A549 (cell line): ENCODE data around the gene MSH2. TPM values are rescaled to one million over a fixed set of nuclear protein-coding genes. Genes with fewer than 3 reads are reported as not detected.

Experiments used
- ATAC-seq, 2 experiments: fragments of 200-7000 bp in 1 of 2; fragments of >200 bp in 1 of 2; cut with Nextera tagmentation in 1 of 2; cut with Tn5 transposase in 1 of 2; 3 replicates each; pipeline versions ENCODE4 v1.8.0 to v1.9.1; 2018 to 2020; ENCODE audit warnings: mild to moderate bottlenecking in 1 of 2, moderate library complexity in 1 of 2
- CTCF ChIA-PET: fragments of 300-600 bp; sonication (Branson Sonifier 250); formaldehyde crosslinking; extraction: SDS; loops from one replicate; lab custom pipeline; 2021; ENCODE audit warnings: antibody characterized with exemption, inconsistent platforms; lab: Yijun Ruan, JAX
- POLR2A ChIA-PET: fragments of 350-600 bp; formaldehyde crosslinking; extraction: SDS; loops from one replicate; lab custom pipeline; 2021; ENCODE audit warnings: antibody characterized with exemption, inconsistent platforms; lab: Yijun Ruan, JAX
- DNase-seq, 2 experiments: peaks; one replicate each; pipeline versions ENCODE4 v3.0.0 to v3.0.0-alpha.2; 2011 to 2016; ENCODE audit warnings: low read depth in 1 of 2, low spot score in 1 of 2
- FAIRE-seq: peaks from 2 replicates; lab custom pipeline; 2011; peaks lifted over from hg19 to GRCh38; lab: Jason Lieb, UNC
- H3K27ac ChIP-seq, 2 experiments: fragments of >200 bp; sonication (Bioruptor Twin); formaldehyde crosslinking; 3 replicates each; pipeline ENCODE4 v1.5.1; 2016 to 2017
- H3K4me1 ChIP-seq: fragments of >200 bp; sonication (Bioruptor Twin); formaldehyde crosslinking; 3 replicates; pipeline ENCODE4 v1.6.1; 2016
- H3K4me2 ChIP-seq: fragments of >200 bp; sonication (Bioruptor Twin); formaldehyde crosslinking; 3 replicates; pipeline ENCODE4 v1.6.1; 2016
- H3K4me3 ChIP-seq: fragments of >200 bp; sonication (Bioruptor Twin); formaldehyde crosslinking; 3 replicates; pipeline ENCODE4 v1.5.1; 2016
- H3K9me3 ChIP-seq: fragments of >200 bp; sonication (Bioruptor Twin); formaldehyde crosslinking; 3 replicates; pipeline ENCODE4 v1.6.1; 2016
- E2F6 ChIP-seq: IDR thresholded peaks from 2 replicates; pipeline ENCODE4 v1.6.1; 2012; ENCODE audit warnings: low read depth, borderline replicate concordance
- EHF ChIP-seq: fragments of 250-450 bp; sonication (Bioruptor Pico); IDR thresholded peaks from 2 replicates; pipeline ENCODE4 v1.5.0; 2020; ENCODE audit warnings: mild to moderate bottlenecking
- FOSL2 ChIP-seq, 2 experiments: fragments of 450-650 bp in 1 of 2; fragments of >200 bp in 1 of 2; sonication (Bioruptor Twin) in 1 of 2; formaldehyde crosslinking; IDR thresholded peaks; 2 replicates each; pipeline versions ENCODE4 v1.5.0 to v1.6.1; 2016 to 2020; ENCODE audit warnings: mild to moderate bottlenecking in 1 of 2, moderate library complexity in 1 of 2
- GATA3 ChIP-seq: IDR thresholded peaks from 2 replicates; pipeline ENCODE4 v1.6.1; 2012; ENCODE audit warnings: borderline replicate concordance
- HEYL ChIP-seq: fragments of 250-450 bp; sonication (Bioruptor Pico); IDR thresholded peaks from 2 replicates; pipeline ENCODE4 v1.8.0; 2021; ENCODE audit warnings: mild to moderate bottlenecking, moderate library complexity
- HMGXB4 ChIP-seq: fragments of 250-450 bp; sonication (Bioruptor Pico); IDR thresholded peaks from 2 replicates; pipeline ENCODE4 v1.5.0; 2021; ENCODE audit warnings: mild to moderate bottlenecking, moderate library complexity, borderline replicate concordance
- HOXA7 ChIP-seq: fragments of 250-450 bp; sonication (Bioruptor Pico); IDR thresholded peaks from 2 replicates; pipeline ENCODE4 v1.5.0; 2020; ENCODE audit warnings: mild to moderate bottlenecking, moderate library complexity
- HOXB13 ChIP-seq: fragments of 250-450 bp; sonication (Bioruptor Pico); IDR thresholded peaks from 2 replicates; pipeline ENCODE4 v1.5.0; 2020; ENCODE audit warnings: low read depth, mild to moderate bottlenecking, moderate library complexity
- HOXB5 ChIP-seq: fragments of 250-450 bp; sonication (Bioruptor Pico); IDR thresholded peaks from 2 replicates; pipeline ENCODE4 v1.5.0; 2020; ENCODE audit warnings: mild to moderate bottlenecking, moderate library complexity
- KDM5A ChIP-seq: fragments of 200-600 bp; sonication (generic); IDR thresholded peaks from 2 replicates; pipeline ENCODE4 v1.6.1; 2016; ENCODE audit warnings: antibody characterized with exemption, mild to moderate bottlenecking
- MAFK ChIP-seq: fragments of 450-650 bp; IDR thresholded peaks from 2 replicates; pipeline ENCODE4 v1.6.1; 2014; ENCODE audit not compliant: partially characterized antibody
- MYC ChIP-seq: IDR thresholded peaks from 2 replicates; pipeline ENCODE4 v1.6.1; 2012; ENCODE audit warnings: mild to moderate bottlenecking, inconsistent platforms, low read length, improper control_type of control experiment, borderline replicate concordance
- NPAS2 ChIP-seq: fragments of 250-450 bp; sonication (Bioruptor Pico); IDR thresholded peaks from 2 replicates; pipeline ENCODE4 v1.8.0; 2022; ENCODE audit warnings: mild to moderate bottlenecking, moderate library complexity, borderline replicate concordance
- PHF8 ChIP-seq: fragments of 200-600 bp; sonication (generic); IDR thresholded peaks from 2 replicates; pipeline ENCODE4 v1.6.1; 2016; ENCODE audit warnings: low read depth, mild to moderate bottlenecking, antibody characterized with exemption, moderate library complexity, borderline replicate concordance
- SMC3 ChIP-seq: fragments of >200 bp; sonication (Bioruptor Twin); formaldehyde crosslinking; IDR thresholded peaks from 3 replicates; pipeline ENCODE4 v1.6.1; 2018; ENCODE audit warnings: inconsistent platforms
- SREBF2 ChIP-seq: fragments of 450-650 bp; IDR thresholded peaks from 2 replicates; pipeline ENCODE4 v1.6.1; 2014; ENCODE audit warnings: mild to moderate bottlenecking, moderate library complexity
- USF2 ChIP-seq: fragments of 450-650 bp; IDR thresholded peaks from 2 replicates; pipeline ENCODE4 v1.6.1; 2014; ENCODE audit warnings: antibody characterized with exemption
- WGBS: methylation state at CpG from one replicate; pipeline ENCODE4 v1.1.6; 2017; ENCODE audit errors: missing lambda C conversion rate; 5-methylcytosine and 5-hydroxymethylcytosine counted together
- polyA plus RNA-seq, 4 experiments: library from polyadenylated mRNA; depleted of rRNA in 3 of 4; stranded (reverse); fragments of >200 nt; fragmentation: RNase III in 1 of 4; extraction: RNeasy Plus Mini Kit Qiagen cat#74134 plus additional on column Dnase treatment in 1 of 4; gene quantifications; 2 replicates in 3 of 4; 3 replicates in 1 of 4; pipeline ENCODE4 v1.2.3, GENCODE V29; 2011 to 2017
- TF ChIP-seq, protein P1 (sequence below): fragments of 150-350 bp; IDR thresholded peaks from 2 replicates; pipeline ENCODE4 v1.6.1; 2014; ENCODE audit warnings: low read depth, mild to moderate bottlenecking, low read length
- TF ChIP-seq, protein P2 (sequence below): fragments of >200 bp; sonication (Bioruptor Twin); formaldehyde crosslinking; IDR thresholded peaks from 3 replicates; pipeline ENCODE4 v1.5.1; 2016
- TF ChIP-seq, protein P3 (sequence below): fragments of 250-450 bp; sonication (Bioruptor Pico); IDR thresholded peaks from 2 replicates; pipeline ENCODE4 v1.5.0; 2020; ENCODE audit warnings: low read depth, mild to moderate bottlenecking, moderate library complexity

The MSH2 gene
- polyA plus RNA-seq, 2 of the 4 experiments (the other 2 are of a cell fraction) = 52.8 to 59.0 TPM

DNA sequence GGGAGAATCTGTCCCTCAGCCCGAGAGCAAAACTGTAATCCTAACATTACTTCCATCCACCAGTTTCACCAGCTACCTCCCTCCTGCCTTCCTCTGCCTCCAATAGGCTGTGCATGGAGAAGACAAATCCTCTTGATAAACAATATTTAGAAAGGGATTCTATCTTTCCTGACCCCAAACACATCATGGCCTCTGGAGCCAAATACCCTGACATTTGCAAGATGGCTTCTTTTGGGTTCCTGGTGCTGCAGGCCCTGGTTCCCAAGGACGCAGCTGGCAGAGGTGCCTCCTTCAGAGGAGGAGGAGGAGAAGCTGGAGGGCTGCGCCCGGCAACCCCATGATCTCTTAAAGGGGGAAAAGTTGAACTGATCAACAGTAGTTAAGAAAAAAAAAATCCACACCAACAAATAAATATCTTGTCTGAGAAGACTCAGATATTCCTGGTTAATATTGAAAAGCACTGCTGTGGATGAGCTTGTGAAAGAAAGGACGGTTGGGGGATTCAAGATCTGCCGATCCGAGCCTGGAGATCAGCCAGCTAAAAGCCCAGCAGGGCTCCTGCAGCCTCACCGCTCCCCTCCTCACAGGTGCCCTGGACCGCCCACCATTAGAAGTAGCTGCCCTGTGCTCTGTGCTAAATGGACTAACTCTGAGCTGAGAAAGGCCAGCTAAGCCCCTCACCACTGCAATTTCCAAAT is 116.8 kb downstream of the MSH2 start:
- Histone ChIP-seq H3K9me3 (no peaks in the 10 kb centered on the region), H3K4me3 (no peak overlapping the region), H3K4me2 (no peak overlapping the region; the same call in 2 of the 3 replicates), H3K27ac (no peak overlapping the region), H3K4me1 (peaks cover 9% of the 10 kb centered on the region)
- FAIRE-seq = no peak
- DNase-seq = no peak
- no peak for ATAC-seq
- no peak for TF ChIP-seq SMC3
- no peak for TF ChIP-seq HMGXB4
- TF ChIP-seq PHF8 = no peak
- TF ChIP-seq GATA3 = no peak
- TF ChIP-seq KDM5A = no peak
- no peak for TF ChIP-seq MAFK
- TF ChIP-seq, protein P1, sequence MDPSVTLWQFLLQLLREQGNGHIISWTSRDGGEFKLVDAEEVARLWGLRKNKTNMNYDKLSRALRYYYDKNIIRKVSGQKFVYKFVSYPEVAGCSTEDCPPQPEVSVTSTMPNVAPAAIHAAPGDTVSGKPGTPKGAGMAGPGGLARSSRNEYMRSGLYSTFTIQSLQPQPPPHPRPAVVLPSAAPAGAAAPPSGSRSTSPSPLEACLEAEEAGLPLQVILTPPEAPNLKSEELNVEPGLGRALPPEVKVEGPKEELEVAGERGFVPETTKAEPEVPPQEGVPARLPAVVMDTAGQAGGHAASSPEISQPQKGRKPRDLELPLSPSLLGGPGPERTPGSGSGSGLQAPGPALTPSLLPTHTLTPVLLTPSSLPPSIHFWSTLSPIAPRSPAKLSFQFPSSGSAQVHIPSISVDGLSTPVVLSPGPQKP = no peak
- TF ChIP-seq HOXA7 (CRISPR knock-in tag) = no peak
- TF ChIP-seq USF2 = no peak
- TF ChIP-seq HOXB13 (CRISPR knock-in tag) = no peak
- no peak for TF ChIP-seq MYC
- no peak for TF ChIP-seq SREBF2
- TF ChIP-seq, protein P2, sequence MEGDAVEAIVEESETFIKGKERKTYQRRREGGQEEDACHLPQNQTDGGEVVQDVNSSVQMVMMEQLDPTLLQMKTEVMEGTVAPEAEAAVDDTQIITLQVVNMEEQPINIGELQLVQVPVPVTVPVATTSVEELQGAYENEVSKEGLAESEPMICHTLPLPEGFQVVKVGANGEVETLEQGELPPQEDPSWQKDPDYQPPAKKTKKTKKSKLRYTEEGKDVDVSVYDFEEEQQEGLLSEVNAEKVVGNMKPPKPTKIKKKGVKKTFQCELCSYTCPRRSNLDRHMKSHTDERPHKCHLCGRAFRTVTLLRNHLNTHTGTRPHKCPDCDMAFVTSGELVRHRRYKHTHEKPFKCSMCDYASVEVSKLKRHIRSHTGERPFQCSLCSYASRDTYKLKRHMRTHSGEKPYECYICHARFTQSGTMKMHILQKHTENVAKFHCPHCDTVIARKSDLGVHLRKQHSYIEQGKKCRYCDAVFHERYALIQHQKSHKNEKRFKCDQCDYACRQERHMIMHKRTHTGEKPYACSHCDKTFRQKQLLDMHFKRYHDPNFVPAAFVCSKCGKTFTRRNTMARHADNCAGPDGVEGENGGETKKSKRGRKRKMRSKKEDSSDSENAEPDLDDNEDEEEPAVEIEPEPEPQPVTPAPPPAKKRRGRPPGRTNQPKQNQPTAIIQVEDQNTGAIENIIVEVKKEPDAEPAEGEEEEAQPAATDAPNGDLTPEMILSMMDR = no peak
- no peak for TF ChIP-seq E2F6
- TF ChIP-seq, protein P3, sequence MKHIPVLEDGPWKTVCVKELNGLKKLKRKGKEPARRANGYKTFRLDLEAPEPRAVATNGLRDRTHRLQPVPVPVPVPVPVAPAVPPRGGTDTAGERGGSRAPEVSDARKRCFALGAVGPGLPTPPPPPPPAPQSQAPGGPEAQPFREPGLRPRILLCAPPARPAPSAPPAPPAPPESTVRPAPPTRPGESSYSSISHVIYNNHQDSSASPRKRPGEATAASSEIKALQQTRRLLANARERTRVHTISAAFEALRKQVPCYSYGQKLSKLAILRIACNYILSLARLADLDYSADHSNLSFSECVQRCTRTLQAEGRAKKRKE (CRISPR knock-in tag) = no peak
- no peak for TF ChIP-seq HEYL (CRISPR knock-in tag)
- TF ChIP-seq FOSL2 (IDR thresholded peaks at IDR 0.05) = no peak
- TF ChIP-seq FOSL2 (CRISPR knock-in tag; IDR thresholded peaks at IDR 0.05) = no peak
- TF ChIP-seq HOXB5 = no peak
- TF ChIP-seq EHF = no peak
- TF ChIP-seq NPAS2 (CRISPR knock-in tag) = no peak
- POLR2A ChIA-PET = no interaction called here
- WGBS = 89% methylated on average over 9 of the region's 9 CpGs
- CTCF ChIA-PET = interaction anchor here (0.7 to 4.1 kb wide), 7 partner anchors 8 to 248 kb away, joined by 3 to 24 read pairs (median 4); no protein-coding TSS in a partner anchor
